HepG2 (cell line): ENCODE data around the gene STIM1. TPM values are rescaled to one million over a fixed set of nuclear protein-coding genes. Genes with fewer than 3 reads are reported as not detected.
A peak's percentile ranks its signal among the peaks of the same experiment; 100 is the strongest.

Experiments used
- ARID2 ChIP-seq: sonication (generic); formaldehyde crosslinking; IDR thresholded peaks from 2 replicates; pipeline ENCODE4 v1.8.1; 2022; ENCODE audit warnings: mild to moderate bottlenecking, missing genetic modification reagents, borderline replicate concordance
- CENPT ChIP-seq: sonication (generic); formaldehyde crosslinking; IDR thresholded peaks from 2 replicates; pipeline ENCODE4 v1.8.0; 2022; ENCODE audit warnings: low read depth, mild to moderate bottlenecking, moderate library complexity, missing genetic modification reagents
- DMAP1 ChIP-seq: IDR thresholded peaks from 2 replicates; pipeline ENCODE4 v1.6.1; 2016
- MAF1 ChIP-seq: sonication (generic); formaldehyde crosslinking; IDR thresholded peaks from 2 replicates; pipeline ENCODE4 v1.5.0; 2020; ENCODE audit warnings: missing genetic modification reagents, borderline replicate concordance
- MED13 ChIP-seq: sonication (generic); formaldehyde crosslinking; IDR thresholded peaks from 2 replicates; pipeline ENCODE4 v1.5.0; 2020; ENCODE audit warnings: missing genetic modification reagents
- MED8 ChIP-seq: sonication (generic); formaldehyde crosslinking; IDR thresholded peaks from 2 replicates; pipeline ENCODE4 v1.8.1; 2023; ENCODE audit warnings: mild to moderate bottlenecking, missing genetic modification reagents; ENCODE audit not compliant: insufficient replicate concordance
- NFE2 ChIP-seq: sonication (generic); formaldehyde crosslinking; IDR thresholded peaks from 2 replicates; pipeline ENCODE4 v1.4.0; 2020; ENCODE audit warnings: missing genetic modification reagents
- NFKB2 ChIP-seq: sonication (generic); formaldehyde crosslinking; IDR thresholded peaks from 2 replicates; pipeline ENCODE4 v1.4.0; 2020; ENCODE audit warnings: missing genetic modification reagents, borderline replicate concordance
- RARG ChIP-seq: sonication (generic); formaldehyde crosslinking; IDR thresholded peaks from 2 replicates; pipeline ENCODE4 v1.4.0; 2020; ENCODE audit warnings: low read depth, mild to moderate bottlenecking, missing genetic modification reagents
- RFX1 ChIP-seq: fragments of 450-650 bp; IDR thresholded peaks from 2 replicates; pipeline ENCODE4 v1.6.1; 2017
- RFXAP ChIP-seq: sonication (generic); formaldehyde crosslinking; IDR thresholded peaks from 2 replicates; pipeline ENCODE4 v1.4.0; 2020; ENCODE audit warnings: missing genetic modification reagents, borderline replicate concordance
- SALL2 ChIP-seq: sonication (generic); formaldehyde crosslinking; IDR thresholded peaks from 2 replicates; pipeline ENCODE4 v1.8.1; 2023; ENCODE audit warnings: mild to moderate bottlenecking, missing genetic modification reagents, inconsistent platforms
- TAF15 ChIP-seq: fragments of 200-400 bp; formaldehyde crosslinking; IDR thresholded peaks from one replicate; pipeline ENCODE4 v1.6.1; 2018; ENCODE audit warnings: mild to moderate bottlenecking, low read depth, low read length; ENCODE audit not compliant: poor library complexity, severe bottlenecking
- TCF7 ChIP-seq: sonication (generic); IDR thresholded peaks from 2 replicates; pipeline ENCODE4 v1.6.1; 2016; ENCODE audit warnings: antibody characterized with exemption, low read depth
- ZBTB2 ChIP-seq: sonication (generic); formaldehyde crosslinking; IDR thresholded peaks from 2 replicates; pipeline ENCODE4 v1.8.0; 2022; ENCODE audit warnings: low read depth, missing genetic modification reagents
- ZBTB38 ChIP-seq: sonication (generic); formaldehyde crosslinking; IDR thresholded peaks from 2 replicates; pipeline ENCODE4 v1.5.1; 2020; ENCODE audit warnings: mild to moderate bottlenecking, missing genetic modification reagents
- ZFP36L1 ChIP-seq: sonication (generic); formaldehyde crosslinking; IDR thresholded peaks from 2 replicates; pipeline ENCODE4 v1.8.0; 2022; ENCODE audit warnings: mild to moderate bottlenecking, missing genetic modification reagents, moderate library complexity
- ZNF251 ChIP-seq: sonication (generic); formaldehyde crosslinking; IDR thresholded peaks from 2 replicates; pipeline ENCODE4 v1.9.0; 2021; ENCODE audit warnings: mild to moderate bottlenecking, missing genetic modification reagents
- ZNF34 ChIP-seq: sonication (generic); formaldehyde crosslinking; IDR thresholded peaks from 2 replicates; pipeline ENCODE4 v1.4.0; 2020; ENCODE audit warnings: mild to moderate bottlenecking, missing genetic modification reagents, borderline replicate concordance
- ZNF362 ChIP-seq: sonication (generic); formaldehyde crosslinking; IDR thresholded peaks from 2 replicates; pipeline ENCODE4 v1.4.0; 2020; ENCODE audit warnings: missing genetic modification reagents, mild to moderate bottlenecking, borderline replicate concordance
- ZNF550 ChIP-seq: sonication (generic); formaldehyde crosslinking; IDR thresholded peaks from 2 replicates; pipeline ENCODE4 v1.4.0; 2020; ENCODE audit warnings: mild to moderate bottlenecking, missing genetic modification reagents, borderline replicate concordance
- ZNF749 ChIP-seq: sonication (generic); formaldehyde crosslinking; IDR thresholded peaks from 2 replicates; pipeline ENCODE4 v1.8.0; 2022; ENCODE audit warnings: mild to moderate bottlenecking, missing genetic modification reagents, moderate library complexity, borderline replicate concordance
- polyA plus RNA-seq, 8 experiments: library from polyadenylated mRNA; depleted of rRNA in 3 of 8; stranded (reverse) in 7 of 8; unstranded in 1 of 8; fragments of >200 nt; fragmentation: Illumina TruSeq in 4 of 8; extraction: Trizol in 4 of 8; gene quantifications; 2 replicates each; pipeline versions ENCODE4 v1.2.1 to v1.2.3, GENCODE V29; 2011 to 2016; ENCODE audit warnings: low read depth in 4 of 8, missing spikeins in 1 of 8, mixed read lengths in 1 of 8; ENCODE audit not compliant: insufficient read depth in 1 of 8
- total RNA-seq, 5 experiments: library from RNA; depleted of rRNA; stranded (reverse); fragments of >200 nt; fragmentation: Illumina TruSeq; extraction: Trizol; gene quantifications; 2 replicates each; pipeline ENCODE4 v1.2.3, GENCODE V29; 2016; ENCODE audit warnings: low read depth in 1 of 5
- TF ChIP-seq, protein P1 (sequence below): sonication (generic); formaldehyde crosslinking; conservative IDR thresholded peaks from 2 replicates; pipeline ENCODE4 v1.8.0; 2022; ENCODE audit warnings: low read depth, missing genetic modification reagents
- TF ChIP-seq, protein P2 (sequence below), 2 experiments: sonication (generic) in 1 of 2; formaldehyde crosslinking in 1 of 2; IDR thresholded peaks; 2 replicates each; pipeline versions ENCODE4 v1.4.0 to v1.6.1; 2018 to 2020; ENCODE audit warnings: missing genetic modification reagents in 2 of 2, borderline replicate concordance in 1 of 2, low read depth in 1 of 2, mild to moderate bottlenecking in 1 of 2, missing biosample characterization in 1 of 2

STIM1 gene
- total and polyA plus RNA-seq, 2 of the 13 experiments (the other 11 are each of a cell fraction or from before 2014, with no cell fraction given), result 19.2 to 28.5 TPM

DNA sequence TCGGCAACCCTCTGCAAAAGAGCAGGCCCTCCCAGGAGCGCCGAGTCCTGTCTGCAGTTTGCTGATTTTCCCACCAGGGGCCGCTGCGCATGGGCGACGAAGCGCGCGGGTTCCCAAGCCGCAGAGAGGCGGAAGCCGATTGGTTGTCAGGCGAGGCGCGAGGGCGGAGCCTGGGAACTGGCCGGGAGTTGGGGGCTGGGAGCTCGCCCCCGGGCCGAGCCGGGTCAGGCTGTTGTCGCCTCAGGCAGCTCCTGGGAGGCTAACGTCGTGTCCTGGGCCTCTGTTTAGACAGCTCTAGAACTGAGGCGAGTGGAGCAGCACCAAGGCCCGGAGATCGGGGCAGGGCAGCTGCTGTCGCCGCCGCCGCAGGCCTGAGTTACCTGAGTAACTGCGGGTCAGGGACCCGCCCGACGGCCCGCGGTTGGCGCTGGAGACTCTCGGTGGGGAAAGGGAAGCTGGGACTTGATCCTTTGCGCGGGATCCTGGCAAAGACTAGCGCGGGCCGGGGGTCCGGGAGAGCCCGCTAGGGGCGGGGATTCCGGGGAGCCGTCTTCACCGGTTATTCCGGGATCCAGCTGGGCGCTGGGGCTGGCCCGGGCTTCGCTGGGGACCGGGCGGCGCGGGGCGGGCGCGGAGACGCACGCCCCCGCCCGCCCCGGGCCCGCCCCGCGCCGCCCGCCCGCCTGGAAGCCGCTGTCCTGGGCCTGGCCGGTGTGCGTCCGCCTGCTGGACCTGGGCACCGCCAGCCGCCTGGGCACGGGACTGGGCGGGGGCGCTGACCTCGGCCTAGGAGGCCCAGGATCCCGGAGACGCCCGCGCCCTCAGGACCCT, at the start of gene STIM1 (continued):
- TF ChIP-seq ARID2 (CRISPR knock-in tag), result no peak; the same call in 1 of the 2 replicates
- peak; percentile 86 for TF ChIP-seq MED13
- no peak; the same call in 1 of the 2 replicates for TF ChIP-seq ZNF362 (CRISPR knock-in tag)
- TF ChIP-seq ZFP36L1 (CRISPR knock-in tag), result 0 out of 2 replicates have a peak, but pooled peaks have one; percentile 15
- no peak for TF ChIP-seq CENPT (CRISPR knock-in tag)
- TF ChIP-seq NFKB2 (CRISPR knock-in tag), result peak; percentile 70
- TF ChIP-seq ZNF34 (CRISPR knock-in tag), result no peak
- TF ChIP-seq, protein P1, sequence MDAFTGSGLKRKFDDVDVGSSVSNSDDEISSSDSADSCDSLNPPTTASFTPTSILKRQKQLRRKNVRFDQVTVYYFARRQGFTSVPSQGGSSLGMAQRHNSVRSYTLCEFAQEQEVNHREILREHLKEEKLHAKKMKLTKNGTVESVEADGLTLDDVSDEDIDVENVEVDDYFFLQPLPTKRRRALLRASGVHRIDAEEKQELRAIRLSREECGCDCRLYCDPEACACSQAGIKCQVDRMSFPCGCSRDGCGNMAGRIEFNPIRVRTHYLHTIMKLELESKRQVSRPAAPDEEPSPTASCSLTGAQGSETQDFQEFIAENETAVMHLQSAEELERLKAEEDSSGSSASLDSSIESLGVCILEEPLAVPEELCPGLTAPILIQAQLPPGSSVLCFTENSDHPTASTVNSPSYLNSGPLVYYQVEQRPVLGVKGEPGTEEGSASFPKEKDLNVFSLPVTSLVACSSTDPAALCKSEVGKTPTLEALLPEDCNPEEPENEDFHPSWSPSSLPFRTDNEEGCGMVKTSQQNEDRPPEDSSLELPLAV (CRISPR knock-in tag), result no peak
- TF ChIP-seq ZNF550, result no peak
- TF ChIP-seq SALL2, result no peak; the same call in 1 of the 2 replicates
- no peak for TF ChIP-seq ZBTB38 (CRISPR knock-in tag)
- peak; percentile 61; the same call in 1 of the 2 replicates for TF ChIP-seq ZBTB2 (CRISPR knock-in tag)
- TF ChIP-seq RFXAP (CRISPR knock-in tag), result peak; percentile 62; the same call in 1 of the 2 replicates
- no peak for TF ChIP-seq RFX1
- TF ChIP-seq MED8 (CRISPR knock-in tag), result no peak
- TF ChIP-seq, protein P2, sequence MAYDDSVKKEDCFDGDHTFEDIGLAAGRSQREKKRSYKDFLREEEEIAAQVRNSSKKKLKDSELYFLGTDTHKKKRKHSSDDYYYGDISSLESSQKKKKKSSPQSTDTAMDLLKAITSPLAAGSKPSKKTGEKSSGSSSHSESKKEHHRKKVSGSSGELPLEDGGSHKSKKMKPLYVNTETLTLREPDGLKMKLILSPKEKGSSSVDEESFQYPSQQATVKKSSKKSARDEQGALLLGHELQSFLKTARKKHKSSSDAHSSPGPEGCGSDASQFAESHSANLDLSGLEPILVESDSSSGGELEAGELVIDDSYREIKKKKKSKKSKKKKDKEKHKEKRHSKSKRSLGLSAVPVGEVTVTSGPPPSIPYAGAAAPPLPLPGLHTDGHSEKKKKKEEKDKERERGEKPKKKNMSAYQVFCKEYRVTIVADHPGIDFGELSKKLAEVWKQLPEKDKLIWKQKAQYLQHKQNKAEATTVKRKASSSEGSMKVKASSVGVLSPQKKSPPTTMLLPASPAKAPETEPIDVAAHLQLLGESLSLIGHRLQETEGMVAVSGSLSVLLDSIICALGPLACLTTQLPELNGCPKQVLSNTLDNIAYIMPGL (CRISPR knock-in tag; IDR thresholded peaks at IDR 0.05; ENCODE audit: borderline replicate concordance in 1 of 2, low read depth in 1 of 2), result peak; percentile 84 to 94
- no peak for TF ChIP-seq RARG (CRISPR knock-in tag)
- no peak for TF ChIP-seq TCF7
- TF ChIP-seq ZNF749 (CRISPR knock-in tag), result no peak
- TF ChIP-seq DMAP1 (CRISPR knock-in tag), result no peak
- TF ChIP-seq TAF15, result no peak
- peak; percentile 49; the same call in 1 of the 2 replicates for TF ChIP-seq MAF1 (CRISPR knock-in tag)
- TF ChIP-seq NFE2, result no peak
- no peak for TF ChIP-seq ZNF251 (CRISPR knock-in tag)
